NCI-H1092 treated with DMSO at 0.1 percent for 48 hours (cell line): Measurements from ENCODE around the gene RAPGEF1.
"Not testable (repeated sequence)": the region's sequence is repeated elsewhere in the genome, so short reads cannot be mapped to it uniquely, and the experiment has no call there.

ENCODE experiments used
- DNase-seq: peaks from one replicate; lab custom pipeline; 2025; lab: John Stamatoyannopoulos, UW

RAPGEF1 gene

GRCh38 chr9:131559421-131560000, 180.4 kb downstream of the RAPGEF1 start:
- DNase-seq: no peak

DNA sequence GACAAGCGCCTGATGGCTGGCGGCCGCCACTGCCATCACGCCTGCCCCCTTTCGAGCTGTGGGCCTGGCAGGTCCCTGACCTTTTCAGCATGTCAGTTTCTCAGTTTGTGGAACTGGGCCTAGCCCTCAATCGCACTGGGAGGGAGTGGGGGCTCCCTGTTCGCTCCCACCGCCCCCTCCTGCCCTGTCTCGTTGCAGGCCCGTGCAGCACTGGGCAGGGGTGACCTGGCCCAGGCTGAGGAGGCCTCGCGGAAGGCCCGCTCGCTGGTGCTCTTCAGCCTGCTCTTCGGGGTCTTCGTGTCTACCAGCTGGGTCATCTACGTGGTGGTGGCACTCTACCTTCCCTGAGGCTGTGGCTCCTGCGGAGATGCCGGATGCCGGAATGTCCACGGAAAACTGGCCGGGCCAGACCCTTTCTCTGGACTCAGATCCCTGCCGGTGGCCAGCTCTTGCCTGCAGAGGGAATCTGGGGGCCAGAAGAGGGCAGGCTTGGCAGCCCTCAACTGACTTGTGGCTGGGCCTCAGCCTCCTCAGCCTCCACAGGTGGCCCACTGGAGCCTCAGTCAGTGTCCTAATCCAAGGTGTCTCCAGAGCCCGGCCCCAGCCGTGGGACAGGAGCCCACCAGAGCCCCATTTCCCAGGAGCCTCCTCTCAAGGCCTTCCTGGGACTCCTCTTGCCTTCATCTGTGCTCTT, 181.9 kb downstream of the RAPGEF1 start:
- no peak for DNase-seq

DNA sequence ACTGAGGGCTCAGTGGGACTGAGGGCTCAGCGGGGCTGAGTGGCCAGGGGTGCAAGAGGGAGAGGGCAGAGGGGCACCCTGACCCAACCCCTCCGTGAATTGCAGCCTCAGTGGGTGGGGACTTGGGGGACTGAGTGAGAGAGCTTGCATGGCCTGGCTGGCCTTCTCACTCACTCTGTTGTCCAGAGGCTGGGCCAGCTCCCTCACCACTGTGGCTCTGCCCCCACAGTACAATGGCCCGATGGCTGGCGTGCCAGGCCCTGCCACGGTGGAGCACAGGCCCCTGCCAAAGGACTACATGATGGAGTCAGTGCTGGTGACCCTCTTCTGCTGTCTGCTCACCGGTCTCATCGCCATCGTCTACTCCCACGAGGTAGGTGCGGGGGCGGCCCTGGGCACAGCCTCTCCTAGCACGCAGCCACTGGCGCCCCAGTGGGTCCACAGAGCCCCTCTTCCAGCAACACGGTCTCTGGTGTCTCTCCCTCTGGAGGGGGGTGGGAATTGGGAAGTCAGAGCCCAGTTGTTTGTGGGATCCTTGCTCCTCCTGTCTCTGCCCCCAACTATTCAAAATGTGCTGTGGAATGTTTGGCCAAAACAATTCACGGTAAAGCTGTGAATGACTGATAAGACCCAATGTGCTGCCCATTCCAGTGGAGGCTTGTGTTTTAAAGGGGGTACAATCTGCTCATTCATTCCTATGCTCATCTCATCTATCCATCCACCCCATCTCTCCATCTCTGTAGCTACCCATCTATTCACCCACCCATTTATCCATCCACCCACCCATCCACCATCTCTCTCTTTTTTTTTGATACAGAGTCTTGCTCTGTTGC, 183.8 kb downstream of the RAPGEF1 start:
- no peak for DNase-seq

- DNase-seq: no peak
These were observed 185.0 kb downstream of the RAPGEF1 start for GRCh38 chr9:131554843-131555351.

- no peak for DNase-seq
These were observed 185.6 kb downstream of the RAPGEF1 start for GRCh38 chr9:131554087-131554842.

GRCh38 chr9:131552030-131552429, 187.8 kb downstream of the RAPGEF1 start:
- no peak for DNase-seq

GRCh38 chr9:131550465-131550864, 189.4 kb downstream of the RAPGEF1 start:
- not testable (repeated sequence) for DNase-seq

DNA sequence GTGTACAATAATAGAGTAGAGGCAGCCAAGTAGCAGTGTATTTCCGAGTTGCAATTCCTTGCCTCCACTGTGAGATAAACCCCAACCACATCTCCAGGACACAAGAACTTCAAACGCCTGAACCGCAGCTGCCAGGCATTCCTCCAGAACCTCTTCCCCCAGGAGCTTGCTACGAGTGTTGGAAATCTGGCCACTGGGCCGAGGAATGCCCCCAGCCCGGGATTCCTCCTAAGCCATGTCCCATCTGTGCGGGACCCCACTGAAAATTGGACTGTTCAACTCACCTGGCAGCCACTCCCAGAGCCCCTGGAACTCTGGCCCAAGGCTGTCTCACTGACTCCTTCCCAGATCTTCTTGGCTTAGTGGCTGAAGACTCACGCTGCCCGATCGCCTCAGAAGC, 190.7 kb downstream of the RAPGEF1 start:
- not testable (repeated sequence) for DNase-seq

DNA sequence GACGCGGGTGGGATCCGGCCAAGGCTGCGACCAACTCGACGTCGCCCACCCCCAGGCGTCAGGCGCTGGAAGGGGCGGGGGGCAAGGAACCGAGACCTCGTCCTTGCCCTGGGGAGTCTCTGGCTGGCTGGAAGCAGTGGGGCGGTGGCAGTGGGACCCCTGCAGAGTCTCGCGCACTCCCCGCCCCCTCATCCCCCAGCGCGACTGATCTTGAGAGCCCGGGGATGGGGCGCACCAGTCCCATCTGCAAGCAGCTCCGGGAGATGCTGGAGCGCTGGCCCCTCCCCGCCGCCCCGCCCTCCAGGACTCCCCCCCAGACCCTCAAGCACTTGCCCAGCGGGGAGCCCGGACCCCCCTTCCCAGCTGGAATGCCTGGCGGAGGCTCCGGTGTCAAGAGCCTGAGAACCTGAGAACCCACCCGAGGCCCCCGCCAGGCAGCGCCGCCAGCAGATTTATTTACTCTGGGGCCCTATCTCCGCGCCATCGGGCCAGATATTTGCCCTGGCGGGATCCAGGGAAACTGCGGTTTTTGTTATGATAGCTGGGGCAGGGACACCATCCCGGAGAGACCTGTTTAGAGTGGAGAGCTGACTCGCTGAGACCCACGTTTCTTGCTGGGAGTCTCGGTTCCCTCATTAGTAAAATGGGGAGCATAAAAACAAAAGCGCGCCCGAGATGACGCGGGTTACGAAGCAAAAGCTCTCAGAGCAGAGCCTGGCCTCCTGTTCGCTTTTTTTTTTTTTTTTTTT, 193.4 kb downstream of the RAPGEF1 start:
- peak; percentile 47 for DNase-seq

GRCh38 chr9:131545786-131546335, 194.0 kb downstream of the RAPGEF1 start:
- DNase-seq: no peak

DNA sequence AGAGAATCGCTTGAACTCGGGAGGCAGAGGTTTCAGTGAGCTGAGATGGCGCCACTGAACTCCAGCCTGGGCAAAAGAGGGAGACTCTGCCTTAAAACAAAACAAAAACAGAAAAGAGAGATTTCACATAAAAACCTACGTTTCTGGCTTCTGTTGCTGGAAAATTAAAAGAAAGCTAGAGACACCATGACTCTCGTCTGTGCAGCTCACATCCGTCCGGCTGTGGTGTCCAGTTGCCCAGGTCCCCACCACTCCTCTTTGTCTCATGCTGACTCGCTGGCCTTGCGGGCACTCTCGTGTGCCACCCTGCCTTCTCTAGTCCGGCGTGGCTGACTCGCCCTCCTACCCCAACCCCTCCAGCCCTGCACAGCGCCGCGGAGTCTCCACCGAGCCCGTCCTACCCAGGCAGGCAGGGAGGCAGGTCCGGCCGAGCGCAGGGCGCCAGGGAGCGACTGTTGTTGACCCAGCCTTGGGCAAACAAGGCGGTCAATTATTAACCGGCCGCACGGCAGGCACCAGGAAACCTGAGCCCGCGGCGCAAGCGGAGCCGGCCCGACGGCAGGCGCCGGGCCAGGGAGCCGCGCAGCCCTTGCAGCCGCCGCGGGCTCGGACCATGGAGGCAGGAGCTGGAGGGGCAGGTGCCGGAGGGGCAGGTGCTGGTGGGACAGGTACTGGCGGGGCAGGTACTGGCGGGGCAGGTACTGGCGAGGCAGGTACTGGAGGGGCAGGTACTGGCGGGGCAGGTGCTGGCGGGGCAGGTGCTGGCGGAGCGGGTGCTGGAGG, 194.7 kb downstream of the RAPGEF1 start, which contains the start of gene PRRT1B:
TSS of gene PRRT1B (plus strand) at position 521 of the 783 bp plus-strand sequence. CDS start at position 614, 93 bp downstream.
- DNase-seq: peak; percentile 25

GRCh38 chr9:131543141-131543540, 196.7 kb downstream of the RAPGEF1 start:
- no peak for DNase-seq

- DNase-seq: no peak
These were observed 200.5 kb downstream of the RAPGEF1 start for GRCh38 chr9:131539223-131539923.

GRCh38 chr9:131537946-131538345, 201.9 kb downstream of the RAPGEF1 start:
- no peak for DNase-seq

- peak; percentile 27 for DNase-seq
These were observed 205.1 kb downstream of the RAPGEF1 start for GRCh38 chr9:131534721-131535237.

- peak; percentile 83 for DNase-seq
These were observed 208.7 kb downstream of the RAPGEF1 start, which contains the start of gene UCK1 for GRCh38 chr9:131530920-131531832. Gene UCK1 (minus strand): TSS chr9:131531263. CDS start chr9:131531174, 89 bp downstream.

DNA sequence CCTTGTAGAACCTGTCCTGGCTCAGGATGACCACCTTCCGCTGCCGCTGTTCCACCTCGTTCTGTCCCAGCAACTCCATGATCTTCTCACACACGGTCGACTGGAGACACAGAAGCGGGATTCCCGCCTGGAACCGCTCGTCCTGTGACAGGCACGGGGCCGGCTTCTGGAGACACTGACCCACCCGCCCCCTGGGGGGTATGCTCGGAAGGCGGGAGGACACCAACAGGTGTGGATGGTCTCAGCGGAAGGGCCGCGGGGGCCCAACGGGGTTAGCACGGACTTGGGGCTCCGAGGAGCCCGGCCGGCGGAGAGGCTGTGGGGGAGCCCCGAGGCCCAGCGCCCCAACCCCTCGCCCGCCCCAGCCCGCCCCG, 209.3 kb downstream of the RAPGEF1 start:
- peak; percentile 4 for DNase-seq
